GM15510 (cell line): Measurements from ENCODE around the gene PGLYRP2.

Source experiments
- POLR2A ChIP-seq: IDR thresholded peaks from 3 replicates; pipeline ENCODE4 v1.6.1; 2011; ENCODE audit warnings: borderline replicate concordance; ENCODE audit not compliant: insufficient read length; ENCODE audit errors: extremely low read depth

The PGLYRP2 gene

GRCh38 chr19:15427991-15428471 lies 51.3 kb downstream of the PGLYRP2 start:
- no peak for TF ChIP-seq POLR2A

- TF ChIP-seq POLR2A, result no peak
Observed at GRCh38 chr19:15427350-15427700, 52.0 kb downstream of the PGLYRP2 start.

- no peak for TF ChIP-seq POLR2A
Observed at GRCh38 chr19:15426485-15427349, 52.6 kb downstream of the PGLYRP2 start.

GRCh38 chr19:15425321-15425950 lies 53.9 kb downstream of the PGLYRP2 start:
- TF ChIP-seq POLR2A, result no peak

GRCh38 chr19:15424692-15425272 lies 54.5 kb downstream of the PGLYRP2 start:
- TF ChIP-seq POLR2A, result no peak

GRCh38 chr19:15424121-15424520 lies 55.2 kb downstream of the PGLYRP2 start:
- no peak for TF ChIP-seq POLR2A

- no peak for TF ChIP-seq POLR2A
Observed at GRCh38 chr19:15423130-15423529, 56.2 kb downstream of the PGLYRP2 start.

GRCh38 chr19:15422296-15423075 lies 56.8 kb downstream of the PGLYRP2 start:
- no peak for TF ChIP-seq POLR2A

GRCh38 chr19:15421721-15422260 lies 57.5 kb downstream of the PGLYRP2 start:
- no peak for TF ChIP-seq POLR2A

GRCh38 chr19:15421136-15421695 lies 58.1 kb downstream of the PGLYRP2 start:
- TF ChIP-seq POLR2A, result no peak

- no peak for TF ChIP-seq POLR2A
Observed at GRCh38 chr19:15419413-15420025, 59.8 kb downstream of the PGLYRP2 start.
